Measurements from ENCODE around the gene LARGE1.

- TF ChIP-seq MAX (IDR thresholded peaks at IDR 0.05) (no peak), CTCF (IDR thresholded peaks at IDR 0.05; ENCODE audit: control extremely low read depth in 1 of 3, insufficient read depth in 1 of 3, low read depth in 1 of 3, low read length in 3 of 3) (no peak), EZH2 (IDR thresholded peaks at IDR 0.05; ENCODE audit: low read depth, low read length, severe bottlenecking) (no peak), POLR2A (IDR thresholded peaks at IDR 0.05; ENCODE audit: control extremely low read depth in 1 of 2, low read depth in 2 of 2, low read length in 2 of 2) (no peak), TAF1 (IDR thresholded peaks at IDR 0.05; ENCODE audit: low read depth, low read length) (no peak), POLR2AphosphoS5 (IDR thresholded peaks at IDR 0.05; ENCODE audit: low read depth, low read length) (no peak), KDM4A (IDR thresholded peaks at IDR 0.05; ENCODE audit: low read depth, low read length, severe bottlenecking) (no peak), TEAD4 (IDR thresholded peaks at IDR 0.05; ENCODE audit: low read depth, low read length) (no peak), RXRA (IDR thresholded peaks at IDR 0.05; ENCODE audit: insufficient read depth, low read depth, low read length) (no peak), EP300 (IDR thresholded peaks at IDR 0.05; ENCODE audit: borderline replicate concordance in 1 of 2, low read depth in 2 of 2, low read length in 2 of 2) (no peak), KDM1A (IDR thresholded peaks at IDR 0.05; ENCODE audit: borderline replicate concordance, low read length) (no peak), EGR1 (IDR thresholded peaks at IDR 0.05; ENCODE audit: borderline replicate concordance, low read depth, low read length) (no peak), NRF1 (IDR thresholded peaks at IDR 0.05; ENCODE audit: low read depth, low read length) (no peak)
These were observed 279.4 kb downstream of the LARGE1 start for GRCh38 chr22:33640900-33641299.
